NCI-H82 (cell line): ENCODE data around the gene APCDD1L.
"Not testable (repeated sequence)": the region's sequence is repeated elsewhere in the genome, so short reads cannot be mapped to it uniquely, and the experiment has no call there.

Experiments
- DNase-seq: peaks from one replicate; lab custom pipeline; 2025; lab: John Stamatoyannopoulos, UW

APCDD1L gene

DNA sequence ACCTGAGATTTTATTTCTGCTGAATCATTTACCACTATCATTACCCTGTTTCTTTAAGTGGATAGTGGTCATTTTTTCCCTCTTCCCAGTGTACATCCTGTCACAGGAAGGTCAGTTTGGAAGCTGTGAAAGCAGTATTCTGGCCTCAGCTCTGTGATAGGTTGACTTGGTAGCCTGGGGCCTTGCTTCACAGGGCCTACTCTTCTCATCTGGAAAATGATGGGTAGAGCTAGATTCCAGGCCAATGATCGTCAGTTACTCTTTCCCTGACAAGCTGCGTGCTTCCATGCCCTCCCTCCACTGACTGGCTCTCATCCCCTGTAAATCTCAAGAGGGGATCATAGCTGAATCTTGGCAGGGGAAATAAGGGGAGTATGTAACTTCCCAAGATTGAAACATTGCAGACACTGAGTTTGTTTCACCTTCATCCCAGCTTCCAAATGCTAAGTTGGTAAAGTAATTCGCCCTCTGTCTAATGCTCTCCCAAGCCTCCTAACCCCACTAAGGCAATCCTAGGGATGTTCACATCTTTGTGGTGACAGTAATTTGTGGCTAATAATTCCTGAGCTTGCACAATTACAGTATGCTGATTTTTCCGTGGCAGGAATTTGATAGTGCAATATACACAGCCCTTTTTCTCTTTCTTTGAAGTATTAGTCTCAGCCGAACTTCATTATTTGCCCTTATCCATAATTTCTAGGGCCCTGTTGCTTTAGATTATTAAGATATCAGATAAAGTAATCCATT, 75.0 kb downstream of the APCDD1L start:
- DNase-seq = no peak

GRCh38 chr20:58438970-58439808, 76.0 kb downstream of the APCDD1L start:
- DNase-seq = no peak

- DNase-seq = no peak
These were observed 78.1 kb downstream of the APCDD1L start for GRCh38 chr20:58436868-58437645.

DNA sequence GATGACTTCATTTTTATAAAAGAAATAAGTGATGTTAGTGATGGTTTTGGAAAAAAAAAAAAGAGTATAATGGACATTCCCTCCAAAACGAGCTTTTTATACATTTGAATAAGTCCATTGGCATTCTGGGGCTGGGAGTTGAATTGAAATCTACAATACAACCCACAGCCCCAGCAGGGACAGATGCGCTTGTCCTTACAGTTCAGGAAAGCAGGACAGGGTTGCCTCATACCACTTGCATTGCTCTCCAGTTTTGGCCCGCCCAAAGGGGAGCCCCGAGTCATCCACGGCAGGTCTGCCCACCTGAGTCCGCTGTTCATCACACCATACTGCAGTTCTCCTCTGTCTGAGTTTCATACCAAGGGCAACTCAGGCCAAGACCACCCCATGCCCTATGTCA, 80.0 kb downstream of the APCDD1L start:
- no peak for DNase-seq

GRCh38 chr20:58434326-58434725, 80.9 kb downstream of the APCDD1L start:
- DNase-seq = no peak

- no peak for DNase-seq
These were observed 81.4 kb downstream of the APCDD1L start for GRCh38 chr20:58433759-58434158.

DNA sequence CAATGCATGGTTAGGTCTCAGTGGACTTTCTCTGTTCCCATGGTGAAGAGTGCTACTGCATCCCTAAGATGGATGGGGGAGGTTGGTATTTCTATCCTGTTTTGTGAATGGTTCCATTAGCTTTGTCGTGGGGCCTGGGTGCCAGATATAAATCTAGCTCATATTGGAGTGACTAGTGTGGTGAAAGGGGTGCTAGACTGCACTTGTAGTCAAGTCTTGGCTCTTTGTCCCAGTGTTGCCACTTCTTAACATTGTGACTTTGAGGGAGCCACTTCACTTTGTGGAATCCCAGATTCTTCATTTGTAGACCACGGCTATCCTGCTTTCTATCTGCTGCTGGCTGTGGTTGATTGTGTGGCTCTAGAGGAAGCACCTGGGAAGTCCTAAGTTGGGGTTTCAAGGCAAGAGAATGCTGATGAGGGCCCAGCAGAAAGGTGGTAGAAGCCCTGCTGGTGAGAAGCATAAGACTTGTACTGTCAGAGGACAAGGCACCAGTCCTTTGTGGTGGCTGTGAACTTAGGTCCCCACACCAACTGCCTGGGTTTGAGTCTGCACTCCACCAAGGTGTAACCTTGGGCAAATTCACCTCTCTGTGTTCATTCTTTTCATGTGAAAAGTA, 82.1 kb downstream of the APCDD1L start:
- DNase-seq = no peak

GRCh38 chr20:58432186-58432954, 82.8 kb downstream of the APCDD1L start:
- DNase-seq = no peak

DNA sequence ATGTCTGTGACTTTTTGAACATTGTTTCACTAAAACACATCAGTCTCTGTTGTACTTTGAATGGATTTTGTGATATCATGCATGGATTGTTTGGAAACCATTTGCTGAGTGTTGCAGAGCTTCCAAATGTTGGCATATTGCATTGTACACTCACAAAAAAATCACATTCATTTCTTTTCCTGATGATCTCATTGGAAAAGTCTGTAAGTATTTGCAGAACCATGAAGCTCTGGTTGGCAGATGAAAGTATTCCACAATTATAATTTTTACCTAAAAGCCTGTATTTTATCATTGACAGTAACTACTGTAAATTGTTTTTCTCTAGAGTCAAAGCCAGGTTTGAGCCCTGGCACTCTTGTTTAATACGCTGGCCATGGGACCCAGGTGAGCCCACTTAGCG, 84.1 kb downstream of the APCDD1L start:
- DNase-seq = no peak

GRCh38 chr20:58429303-58429702, 85.9 kb downstream of the APCDD1L start:
- no peak for DNase-seq

DNA sequence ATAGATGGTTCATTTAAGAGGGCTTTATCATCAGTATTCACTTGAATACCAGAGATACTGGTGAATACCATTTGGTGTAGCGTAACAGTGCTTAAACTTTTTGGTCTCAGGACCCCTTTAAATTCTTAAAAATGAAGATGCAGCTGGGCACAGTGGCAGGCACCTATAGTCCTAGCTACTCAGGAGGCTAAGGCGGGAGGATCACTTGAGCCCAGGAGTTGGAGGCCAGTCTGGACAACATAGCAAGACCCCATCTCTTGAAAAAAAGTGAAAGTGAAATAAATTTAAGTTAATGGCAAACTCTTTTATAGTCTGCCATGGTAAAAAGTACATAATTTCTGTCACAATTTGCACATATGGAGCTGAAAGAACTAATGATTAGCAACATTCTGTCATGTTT, 86.8 kb downstream of the APCDD1L start:
- no peak for DNase-seq

GRCh38 chr20:58427571-58427970, 87.6 kb downstream of the APCDD1L start:
- not testable (repeated sequence) for DNase-seq

- DNase-seq = no peak
These were observed 90.8 kb downstream of the APCDD1L start for GRCh38 chr20:58424218-58424969.

- no peak for DNase-seq
These were observed 93.7 kb downstream of the APCDD1L start for GRCh38 chr20:58421497-58421850.

GRCh38 chr20:58420798-58421496, 94.3 kb downstream of the APCDD1L start:
- DNase-seq = no peak

DNA sequence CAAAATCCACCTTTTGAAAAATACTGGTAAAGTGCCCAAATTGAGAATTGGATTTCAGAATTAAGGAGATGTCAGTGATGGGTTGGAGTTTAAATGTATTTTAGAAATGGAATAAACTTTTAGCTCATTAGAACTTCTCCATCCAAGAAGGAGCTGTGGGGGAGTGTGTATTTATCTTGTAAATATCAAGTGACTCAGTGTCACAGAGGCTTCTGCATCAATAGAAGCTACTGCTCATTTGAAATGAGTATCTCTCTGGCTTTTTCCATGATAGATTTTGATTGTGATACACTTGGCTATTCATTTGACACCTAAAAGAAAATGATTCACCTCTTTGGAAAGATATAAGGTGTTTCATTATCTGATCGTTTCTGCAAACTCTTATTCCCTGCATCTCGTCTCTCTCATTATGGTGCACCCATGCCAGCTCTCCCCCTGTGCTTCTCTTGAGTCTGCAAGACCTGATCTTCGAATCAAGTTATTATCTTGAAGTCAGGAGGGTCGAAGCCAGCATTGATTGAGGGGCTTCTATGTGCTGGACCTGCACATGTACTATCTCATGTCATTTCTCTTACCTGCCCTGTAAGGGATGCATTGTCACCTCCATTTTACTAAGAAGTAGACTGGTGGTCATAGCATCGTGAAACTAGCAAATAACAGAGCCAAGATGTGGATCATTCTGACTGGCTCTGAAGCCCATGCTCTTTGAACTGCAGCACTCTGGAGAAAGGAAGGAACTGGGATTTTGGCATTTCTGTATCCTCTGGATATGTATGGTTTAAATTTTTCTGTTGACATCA, 96.0 kb downstream of the APCDD1L start:
- no peak for DNase-seq

DNA sequence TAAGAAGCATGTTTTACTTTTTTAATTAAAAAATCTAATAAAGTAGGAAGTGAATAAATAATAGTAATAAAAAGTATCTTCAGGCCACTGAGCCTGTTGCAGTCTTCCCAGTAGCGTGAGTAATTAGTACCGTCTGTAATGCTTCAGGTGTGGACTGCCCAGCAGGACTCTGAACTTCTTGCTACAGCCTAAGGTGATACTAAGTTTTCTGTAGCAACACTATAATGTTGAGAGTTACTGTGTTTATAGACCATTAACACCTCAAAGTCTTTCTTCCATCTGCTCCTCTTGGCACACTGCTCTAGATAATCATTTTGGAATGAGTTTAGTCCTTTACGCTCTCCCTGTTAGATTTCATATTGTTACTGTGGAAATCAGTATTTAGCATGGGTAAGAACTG, 97.8 kb downstream of the APCDD1L start:
- no peak for DNase-seq

DNA sequence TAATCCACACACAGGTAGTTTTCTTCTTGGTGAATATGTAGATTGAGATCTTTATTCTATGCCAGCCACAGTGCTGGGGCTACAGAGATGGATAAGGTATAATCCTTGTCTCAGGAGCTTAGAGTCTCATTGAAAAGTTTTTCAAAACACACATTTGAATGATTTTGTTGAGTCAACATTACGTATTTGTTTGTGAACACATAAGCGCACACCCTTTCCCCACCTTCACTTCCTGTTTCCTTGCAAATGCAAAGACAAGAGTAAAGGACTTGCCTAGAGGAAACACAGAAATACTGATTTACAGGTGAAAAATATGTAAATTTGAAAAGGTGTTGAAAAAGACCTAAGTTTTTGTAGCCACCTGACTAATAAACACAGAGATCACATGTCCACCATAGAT, 98.4 kb downstream of the APCDD1L start:
- DNase-seq = no peak

DNA sequence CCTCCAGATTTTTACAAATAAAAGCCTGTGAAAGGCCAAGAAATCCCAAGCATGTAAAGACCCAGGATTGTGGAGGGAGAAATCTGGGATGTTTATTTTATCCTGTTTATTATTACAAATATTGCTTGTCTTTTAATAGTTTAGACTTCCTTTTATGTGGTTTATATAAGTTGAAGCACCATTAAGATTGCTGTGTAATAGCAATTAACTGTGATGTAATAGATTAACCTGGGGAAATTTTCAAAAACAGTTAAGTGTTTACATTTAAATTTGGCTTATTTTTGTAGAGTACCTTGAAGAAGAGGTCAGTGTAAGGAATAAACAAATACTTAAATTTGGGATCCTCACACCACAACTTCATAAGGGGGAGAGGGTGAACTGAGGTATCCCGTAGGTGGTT, 99.1 kb downstream of the APCDD1L start:
- no peak for DNase-seq
